Effector CD8-positive, alpha-beta T cell (primary cell): ENCODE results near the gene NOTCH1.
"Not testable (repeated sequence)": the region's sequence is repeated elsewhere in the genome, so short reads cannot be mapped to it uniquely, and the experiment has no call there.

Source experiments
- DNase-seq: peaks from one replicate; lab custom pipeline; 2025; lab: John Stamatoyannopoulos, UW

The NOTCH1 gene

DNA sequence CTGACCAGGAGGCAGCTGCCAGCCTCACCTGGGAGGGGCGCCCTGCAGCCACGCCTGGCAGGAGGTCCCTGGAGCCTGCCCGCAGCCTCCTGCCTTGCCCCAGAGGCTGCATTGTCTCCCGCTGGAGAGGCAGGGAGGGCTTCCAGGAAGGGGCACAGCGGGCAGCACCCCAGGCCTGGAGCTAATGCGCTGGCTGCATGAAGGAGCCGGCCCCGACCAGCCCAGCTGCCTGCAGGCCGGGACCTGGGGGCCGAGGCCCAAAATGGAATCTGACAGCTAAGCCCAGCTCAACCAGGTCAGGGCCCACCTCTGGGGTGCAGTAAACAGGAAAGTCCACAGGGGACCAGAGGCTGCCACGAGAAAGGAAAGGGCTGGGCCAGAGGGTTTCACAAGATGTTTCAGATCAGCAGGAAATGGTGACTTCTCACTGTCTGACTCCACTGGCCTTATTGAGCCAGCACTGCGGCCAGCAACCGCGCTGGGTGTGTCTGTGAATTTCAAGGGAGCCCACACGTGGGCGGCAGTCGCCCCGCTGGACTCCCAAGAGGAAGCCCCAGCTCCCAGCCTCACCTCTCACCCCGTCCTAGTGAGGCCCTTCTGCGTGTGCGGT, 18.6 kb upstream of the NOTCH1 start:
- no peak for DNase-seq

DNA sequence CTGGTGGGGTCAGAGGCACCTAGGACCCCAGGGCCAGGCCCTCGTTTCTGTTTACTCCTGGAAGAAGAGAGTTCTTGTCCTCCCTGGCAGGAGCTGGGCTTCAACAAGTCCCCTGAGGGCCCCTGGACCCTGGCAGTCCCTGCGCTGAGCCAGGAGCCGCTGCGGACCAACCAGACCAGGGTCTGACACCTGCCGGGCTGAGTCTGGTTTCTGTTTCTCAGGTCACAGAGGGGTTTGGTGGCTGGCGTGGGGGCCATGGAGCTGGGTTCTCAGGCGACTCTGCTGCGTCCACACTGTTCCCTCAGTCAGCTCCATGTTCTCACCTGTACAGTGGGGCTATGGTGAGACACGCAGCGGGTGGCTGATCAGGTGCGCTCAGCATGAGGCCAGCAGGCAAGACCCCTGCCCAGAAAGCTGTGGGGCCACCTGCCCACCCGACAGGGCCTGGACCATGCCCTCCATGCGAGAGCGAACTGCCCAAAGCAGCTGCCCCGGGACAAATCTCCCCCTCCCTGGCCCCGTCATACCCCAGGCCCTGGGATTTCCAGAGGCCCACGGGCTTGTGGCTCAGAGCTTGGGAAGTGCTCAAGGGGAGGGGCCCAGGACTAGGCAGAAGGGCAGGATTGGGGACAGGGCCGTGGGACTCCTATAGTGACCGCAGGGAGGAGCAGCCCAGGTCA, 17.9 kb upstream of the NOTCH1 start:
- DNase-seq, result no peak

DNA sequence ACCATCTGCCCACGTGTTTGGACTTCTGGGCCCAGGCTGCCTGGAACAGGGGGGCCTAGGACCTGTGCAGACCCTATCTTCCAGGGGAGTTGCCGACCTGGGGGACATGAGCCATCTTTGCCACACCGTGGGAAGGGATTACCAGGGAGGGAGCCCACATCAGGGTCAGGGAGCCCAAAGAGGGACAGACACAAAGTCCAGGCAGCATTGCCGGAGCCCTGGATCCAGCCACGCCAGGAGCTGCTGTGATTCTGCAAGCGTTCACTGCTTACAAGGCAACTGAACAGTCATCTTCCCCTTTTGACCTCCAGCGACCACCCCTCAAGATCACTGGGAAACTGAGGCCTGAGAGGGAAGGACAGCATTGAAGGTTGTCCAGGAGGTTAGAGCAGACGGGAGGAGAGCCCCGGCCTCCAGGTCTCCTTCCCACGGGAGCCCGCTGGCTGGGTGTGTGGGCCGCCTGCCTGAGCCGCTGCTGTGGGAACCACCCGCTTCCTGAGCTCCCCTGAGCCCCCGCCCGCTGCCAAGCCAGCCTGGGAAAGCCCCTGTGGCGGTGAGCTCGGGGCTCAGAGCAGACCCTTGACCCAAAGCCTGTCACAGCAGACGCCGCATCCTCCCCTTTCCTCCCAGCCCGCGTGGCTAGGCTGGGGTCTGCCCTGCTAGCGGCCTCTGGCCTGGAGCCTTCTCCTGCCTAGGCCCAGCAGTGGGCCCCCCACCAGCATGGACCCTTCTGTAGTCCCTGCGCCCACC, 17.1 kb upstream of the NOTCH1 start:
- DNase-seq, result no peak

DNA sequence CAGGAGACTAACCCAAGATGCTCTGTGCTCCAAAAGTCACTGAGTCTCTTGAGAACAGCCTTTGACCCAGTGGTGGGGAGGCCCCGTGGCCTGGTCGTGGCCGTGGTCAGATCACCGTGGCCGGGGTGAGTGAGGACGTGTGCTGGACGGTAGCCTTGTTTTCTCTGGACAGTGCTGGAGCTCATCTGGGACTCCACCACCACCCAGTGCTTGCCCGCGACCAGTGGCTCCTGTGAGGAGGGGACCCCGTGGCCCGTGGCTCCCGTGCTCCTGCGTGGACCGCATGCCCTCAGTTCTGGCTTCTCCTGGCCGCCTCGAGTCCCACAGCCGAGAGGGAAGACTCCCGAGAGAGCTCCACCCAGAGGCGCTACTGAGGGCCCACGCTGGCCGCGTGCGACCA, 15.9 kb upstream of the NOTCH1 start:
- no peak for DNase-seq

DNA sequence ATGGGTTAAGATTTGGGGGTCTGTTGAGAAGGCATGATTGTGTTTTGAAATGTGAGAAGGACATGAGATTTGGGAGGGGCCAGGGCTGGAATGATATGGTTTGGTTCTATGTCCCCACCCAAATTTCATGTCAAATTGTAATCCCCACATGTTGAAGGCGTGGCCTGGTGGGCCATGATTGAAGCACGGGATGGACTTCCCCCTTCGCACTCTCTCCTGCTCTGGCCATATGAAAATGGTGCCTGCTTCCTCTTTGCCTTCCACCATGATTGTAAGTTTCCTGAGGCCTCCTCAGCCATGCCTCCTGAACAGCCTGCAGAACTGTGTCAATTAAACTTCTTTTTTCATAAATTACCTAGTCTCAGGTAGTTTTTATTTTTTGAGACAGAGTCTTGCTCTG, 14.7 kb upstream of the NOTCH1 start:
- DNase-seq, result no peak

DNA sequence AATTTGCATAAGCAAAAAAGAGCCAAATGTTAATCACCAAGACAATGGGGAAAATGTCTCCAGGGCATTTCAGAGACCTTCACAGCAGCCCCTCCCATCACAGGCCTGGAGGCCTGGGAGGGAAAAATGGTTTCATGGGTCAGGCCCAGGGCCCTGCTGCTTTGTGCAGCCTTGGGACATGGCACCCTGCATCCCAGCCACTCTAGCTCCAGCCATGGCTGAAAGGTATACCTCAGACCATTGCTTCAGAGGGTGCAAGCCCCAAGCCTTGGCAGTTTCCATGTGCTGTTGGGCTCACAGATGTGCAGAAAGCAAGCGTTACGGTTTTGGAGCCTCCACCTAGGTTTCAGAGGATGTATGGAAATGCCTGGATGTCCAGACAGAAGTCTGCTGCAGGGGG, 13.5 kb upstream of the NOTCH1 start:
- not testable (repeated sequence) for DNase-seq

DNA sequence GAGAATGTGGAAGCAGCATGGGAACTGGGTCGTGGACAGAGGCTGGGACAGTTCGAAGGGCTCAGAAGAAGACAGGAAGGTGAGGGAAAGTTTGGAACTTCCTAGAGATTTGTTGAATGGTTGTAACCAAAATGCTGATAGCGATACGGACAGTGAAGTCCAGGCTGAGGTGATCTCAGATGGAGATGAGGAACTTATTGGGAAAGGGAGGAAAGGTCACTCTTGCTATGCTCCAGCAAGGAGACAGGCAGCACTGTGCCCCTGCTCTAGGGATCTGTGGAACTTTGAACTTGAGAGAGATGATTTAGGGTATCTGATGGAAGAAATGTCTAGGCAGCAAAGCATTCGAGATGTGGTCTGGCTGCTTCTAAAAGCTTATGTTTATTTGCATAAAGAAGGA, 13.0 kb upstream of the NOTCH1 start:
- DNase-seq, result not testable (repeated sequence)

DNA sequence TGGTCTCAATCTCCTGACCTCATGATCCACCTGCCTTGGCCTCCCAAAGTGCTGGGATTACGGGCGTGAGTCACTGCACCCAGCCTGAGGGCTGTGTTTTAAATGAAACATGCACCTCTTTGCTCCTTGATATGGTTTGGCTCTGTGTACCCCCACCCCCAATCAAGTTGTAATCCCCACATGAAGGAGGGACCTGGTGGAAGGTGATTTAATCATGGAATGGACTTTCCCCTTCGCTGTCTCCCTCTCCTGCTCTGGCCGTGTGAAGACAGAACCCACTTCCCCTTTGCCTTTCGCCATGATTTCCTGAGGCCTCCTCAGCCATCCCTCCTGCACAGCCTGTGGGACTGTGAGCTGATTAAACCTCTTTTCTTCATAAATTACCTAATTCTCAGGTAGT, 12.5 kb upstream of the NOTCH1 start:
- no peak for DNase-seq

DNA sequence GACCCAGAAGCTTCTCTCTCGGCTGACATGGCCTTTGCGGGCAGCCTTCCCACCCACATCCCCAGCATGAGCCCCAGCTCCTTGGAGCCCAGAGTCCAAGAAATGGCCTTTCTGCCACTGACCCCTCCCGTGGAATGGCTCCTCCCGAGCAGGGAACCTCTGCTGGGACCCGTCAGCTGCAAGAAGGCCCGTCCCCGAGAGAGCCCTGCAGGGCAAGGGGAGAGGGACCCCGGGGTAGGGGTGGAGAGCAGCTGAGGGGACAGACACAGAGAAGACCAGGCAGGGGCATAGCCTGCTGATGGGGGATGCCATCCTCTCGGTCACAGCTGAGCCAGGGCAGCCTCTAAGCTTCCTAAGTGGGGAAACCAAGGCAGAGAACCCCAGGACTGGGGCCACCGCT, 11.2 kb upstream of the NOTCH1 start:
- no peak for DNase-seq

DNA sequence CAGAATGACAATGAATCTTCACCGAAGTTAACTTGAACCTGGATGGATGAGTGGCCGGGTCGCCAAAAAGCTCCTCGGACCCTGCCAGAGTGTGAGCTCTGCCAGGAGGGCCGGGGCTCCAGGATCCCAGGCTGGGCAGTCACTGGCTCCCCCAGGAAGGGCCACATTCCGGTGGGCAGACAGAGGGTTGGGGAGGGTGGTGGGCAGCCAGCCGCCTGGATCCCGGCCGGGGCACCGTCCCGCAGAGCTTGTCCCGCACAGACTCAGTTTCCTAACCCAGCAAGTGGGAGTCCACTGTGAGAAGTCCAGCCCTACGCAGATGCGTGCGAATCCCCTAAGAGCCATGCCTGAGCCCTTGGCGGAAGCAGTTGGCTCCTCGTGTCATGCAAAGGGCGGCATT, 10.3 kb upstream of the NOTCH1 start:
- no peak for DNase-seq

DNA sequence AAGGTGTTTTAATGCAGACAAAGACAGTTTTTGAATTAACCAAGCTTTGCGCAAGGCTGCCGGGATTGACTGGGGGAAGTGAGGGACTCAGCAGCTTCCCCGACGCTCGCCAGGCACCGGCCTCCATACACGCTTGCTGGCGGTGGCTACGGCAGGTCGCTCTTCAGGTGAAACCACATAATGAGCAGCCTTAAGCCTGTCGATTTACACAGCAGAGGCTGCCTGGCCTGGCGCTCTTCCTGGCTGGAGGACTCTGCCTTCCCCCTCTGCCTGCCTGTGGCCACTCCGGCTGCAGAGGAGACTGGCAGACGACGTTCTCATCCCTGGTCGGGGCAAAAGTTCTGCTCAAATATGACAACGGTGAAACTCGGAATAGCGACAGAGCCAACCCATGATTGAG, 9.0 kb upstream of the NOTCH1 start:
- no peak for DNase-seq

DNA sequence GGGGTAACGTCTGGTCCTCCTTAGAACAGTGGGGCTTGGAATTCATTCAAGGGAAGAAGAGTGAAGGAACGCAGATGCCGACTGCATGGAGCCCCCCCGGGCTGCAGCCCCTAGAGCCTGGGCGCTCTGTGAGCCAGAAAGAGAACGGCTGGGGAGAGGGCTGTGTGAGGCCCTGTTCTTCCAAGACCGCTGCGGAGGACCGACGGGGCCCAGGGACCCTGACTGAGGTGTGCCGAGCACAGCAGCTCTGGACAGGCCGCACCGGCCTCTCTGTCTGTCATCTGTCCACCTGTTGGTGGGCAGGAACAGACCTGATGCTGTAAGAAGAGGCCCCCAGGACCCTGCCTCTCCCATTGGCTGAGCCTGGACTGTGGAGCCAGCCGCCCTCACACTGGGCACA, 7.7 kb upstream of the NOTCH1 start:
- DNase-seq, result no peak

DNA sequence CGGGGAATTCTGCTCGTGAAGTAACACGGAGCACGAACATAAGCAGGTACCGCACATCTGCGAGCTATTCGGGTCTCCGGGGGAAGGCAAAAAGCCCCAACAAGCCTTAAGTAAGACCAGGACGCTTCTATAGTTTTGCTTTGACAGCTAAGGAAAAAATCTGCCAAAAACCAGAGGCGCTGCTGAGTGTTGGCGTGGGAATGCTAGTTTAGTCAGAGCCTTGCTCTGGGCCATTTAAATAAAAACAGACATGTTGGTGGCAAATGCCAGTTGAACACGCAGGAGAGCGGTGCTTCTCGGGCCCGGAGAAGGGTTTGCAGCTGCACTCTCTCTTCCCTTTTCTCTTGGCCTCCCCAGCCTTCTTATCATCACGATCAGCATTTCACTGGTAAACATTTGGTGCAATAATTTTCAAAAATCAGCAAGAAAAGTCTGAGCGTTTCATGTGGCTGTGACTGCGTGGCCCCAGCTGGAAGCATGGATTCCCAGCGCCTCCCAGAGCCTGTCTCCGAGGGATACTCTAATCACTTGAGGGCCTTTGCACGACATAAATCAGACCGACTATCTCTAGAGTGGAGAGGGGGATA, 6.4 kb upstream of the NOTCH1 start:
- no peak for DNase-seq

DNA sequence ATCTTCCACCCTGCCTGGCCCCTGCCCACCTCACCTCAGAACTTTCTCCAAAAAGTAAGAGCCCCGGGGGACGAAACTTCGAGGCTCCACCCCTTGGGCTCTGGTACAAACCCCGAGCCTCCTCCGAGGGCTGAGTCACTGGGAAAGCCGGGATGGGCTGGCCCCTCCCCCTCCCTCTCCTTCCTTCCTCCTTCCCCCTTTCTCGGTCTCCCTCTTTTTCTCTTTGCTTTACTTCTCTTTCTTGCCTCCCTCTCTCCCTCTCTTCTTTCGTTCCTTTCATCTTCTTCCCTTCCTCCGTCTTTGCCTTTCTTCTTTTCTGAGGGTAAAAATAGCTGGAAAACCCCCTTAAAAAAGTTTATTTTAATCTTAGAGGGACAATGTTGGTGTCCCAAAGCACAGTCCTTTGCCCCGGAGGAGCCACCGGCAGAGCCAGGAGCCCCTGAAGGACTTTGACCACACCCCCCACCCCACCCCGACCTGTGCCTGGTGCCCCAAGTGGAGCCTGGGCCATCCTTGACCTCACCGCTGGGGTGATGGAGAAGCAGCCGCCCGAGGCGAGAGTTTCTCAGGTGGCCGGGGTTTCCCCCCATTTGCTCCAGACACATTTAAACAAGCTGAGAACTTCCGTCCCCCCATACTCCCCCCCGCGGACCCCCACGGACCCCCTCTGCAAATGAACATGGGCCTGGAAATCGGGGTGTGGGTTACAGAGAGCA, 5.7 kb upstream of the NOTCH1 start:
- DNase-seq, result no peak

DNA sequence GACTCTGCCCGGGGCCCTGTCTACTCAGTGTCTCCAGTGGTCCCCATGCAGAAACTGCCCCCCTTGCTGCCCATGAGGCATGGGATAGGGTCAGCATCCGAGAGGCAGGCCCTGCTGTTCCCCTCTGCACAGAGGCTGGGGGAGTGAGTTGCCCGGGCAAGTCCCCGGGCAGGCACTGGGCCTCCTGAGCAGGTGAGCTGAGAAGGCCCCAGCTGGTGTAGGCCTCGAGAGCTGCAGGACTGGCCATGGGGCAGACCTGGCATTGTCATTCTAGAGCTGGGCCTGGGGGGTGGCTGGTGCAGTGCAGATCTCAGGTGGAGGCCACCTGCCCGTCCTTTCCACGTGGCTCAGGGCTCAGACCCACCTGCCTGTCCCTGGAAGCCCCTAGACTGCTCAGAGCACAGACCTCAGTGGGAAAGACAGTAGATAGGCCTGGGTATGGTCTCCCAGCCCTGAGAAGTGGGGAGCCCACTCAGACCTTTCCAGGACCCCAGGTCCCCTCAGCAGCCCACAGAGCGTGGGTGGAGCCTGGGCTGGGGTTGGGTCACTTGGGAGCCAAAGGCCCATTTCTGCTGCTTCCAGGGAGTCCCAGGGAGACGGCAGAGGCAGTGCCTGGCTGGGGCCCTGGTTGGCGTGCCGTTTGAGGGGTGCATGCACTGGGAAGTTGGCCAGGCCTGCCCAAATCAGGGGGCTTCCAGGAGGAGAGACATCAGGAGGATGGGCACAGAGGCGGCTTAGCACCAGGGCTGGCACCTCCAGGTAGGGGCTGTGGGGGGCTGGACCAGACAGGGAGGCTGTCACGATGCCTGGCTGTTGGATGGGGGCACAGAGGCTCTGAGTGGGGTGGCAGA, 4.8 kb upstream of the NOTCH1 start:
- no peak for DNase-seq

DNA sequence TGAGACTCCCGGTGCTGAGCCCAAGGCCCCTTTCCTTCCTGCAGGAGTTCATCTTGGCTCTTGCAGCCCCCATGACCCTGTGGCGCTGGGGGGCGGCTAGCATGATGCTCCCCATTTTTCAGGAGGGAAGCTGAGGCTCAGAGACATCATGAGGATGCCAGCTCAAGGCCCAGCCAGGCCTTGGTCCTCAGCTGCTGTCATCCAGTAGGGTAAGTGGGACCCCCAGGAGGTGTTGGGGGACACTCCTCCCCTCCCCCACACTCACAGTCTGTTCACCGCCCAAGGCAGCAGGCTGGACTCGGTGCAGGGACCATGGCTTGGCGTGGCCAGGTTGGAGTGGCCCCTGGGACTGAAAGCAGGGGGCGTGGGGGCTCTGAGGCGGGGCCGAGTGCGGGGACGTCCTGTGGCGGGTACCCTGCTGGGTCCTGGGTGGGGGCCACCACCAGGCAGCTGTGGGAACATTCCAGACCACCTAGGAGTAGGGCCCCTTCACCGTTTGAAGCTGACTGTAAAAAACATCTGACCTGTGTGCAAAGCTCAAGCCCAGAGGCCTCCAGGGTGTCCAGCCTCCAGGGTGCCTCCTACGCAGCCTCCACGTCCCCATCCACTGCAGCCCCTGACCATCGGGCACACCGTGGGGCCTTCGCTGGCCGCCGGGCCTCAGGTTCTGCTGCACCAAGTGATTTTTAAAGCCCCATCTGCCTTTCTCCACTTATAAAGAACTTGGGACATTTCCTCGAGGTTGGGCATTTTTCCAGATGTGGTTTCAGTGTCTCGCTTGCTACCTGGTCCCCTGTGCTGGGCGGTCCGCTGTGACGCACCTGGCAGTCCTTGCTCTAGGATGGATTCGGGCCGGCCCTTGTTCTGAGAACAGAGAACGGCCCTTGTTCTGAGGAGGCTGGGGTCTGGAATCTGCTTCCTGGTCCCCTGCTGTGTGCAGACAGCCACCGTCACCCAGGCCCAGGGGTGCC, 3.4 kb upstream of the NOTCH1 start:
- DNase-seq, result no peak

DNA sequence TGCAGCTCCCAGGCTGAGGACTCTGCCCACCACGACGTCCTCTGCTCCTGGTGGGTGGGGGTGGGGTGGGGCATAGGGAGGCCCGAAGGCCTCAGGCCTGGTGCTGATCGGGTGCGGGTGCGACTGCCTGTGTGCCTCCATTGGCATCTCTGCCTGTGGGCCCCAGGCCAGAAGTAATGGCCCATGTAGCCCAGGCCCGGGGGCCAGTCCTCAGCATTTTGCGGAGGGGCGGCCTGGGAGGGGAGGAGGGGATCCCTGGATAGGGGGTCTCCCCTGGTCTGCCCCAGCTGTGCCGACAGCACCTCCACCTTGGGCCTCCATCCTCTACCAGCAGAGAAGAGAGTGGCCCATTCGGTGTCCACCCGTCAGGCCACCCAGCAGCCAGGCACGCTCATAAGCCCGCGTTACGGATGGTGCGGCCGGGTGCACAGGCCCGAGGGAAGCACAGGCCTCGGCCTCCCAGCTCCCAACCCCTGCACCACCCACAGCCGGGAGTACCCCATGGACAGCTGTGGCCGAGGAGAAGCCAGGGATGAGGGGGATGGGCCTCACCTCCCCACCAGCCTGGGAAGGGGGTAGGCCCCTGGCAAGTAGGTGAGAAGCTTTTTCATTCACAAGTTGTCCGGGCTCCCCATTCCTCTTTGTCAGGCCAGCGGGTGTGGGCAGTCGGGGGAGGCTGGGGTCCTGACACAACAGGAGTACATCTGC, 1.8 kb upstream of the NOTCH1 start:
- DNase-seq, result no peak

DNA sequence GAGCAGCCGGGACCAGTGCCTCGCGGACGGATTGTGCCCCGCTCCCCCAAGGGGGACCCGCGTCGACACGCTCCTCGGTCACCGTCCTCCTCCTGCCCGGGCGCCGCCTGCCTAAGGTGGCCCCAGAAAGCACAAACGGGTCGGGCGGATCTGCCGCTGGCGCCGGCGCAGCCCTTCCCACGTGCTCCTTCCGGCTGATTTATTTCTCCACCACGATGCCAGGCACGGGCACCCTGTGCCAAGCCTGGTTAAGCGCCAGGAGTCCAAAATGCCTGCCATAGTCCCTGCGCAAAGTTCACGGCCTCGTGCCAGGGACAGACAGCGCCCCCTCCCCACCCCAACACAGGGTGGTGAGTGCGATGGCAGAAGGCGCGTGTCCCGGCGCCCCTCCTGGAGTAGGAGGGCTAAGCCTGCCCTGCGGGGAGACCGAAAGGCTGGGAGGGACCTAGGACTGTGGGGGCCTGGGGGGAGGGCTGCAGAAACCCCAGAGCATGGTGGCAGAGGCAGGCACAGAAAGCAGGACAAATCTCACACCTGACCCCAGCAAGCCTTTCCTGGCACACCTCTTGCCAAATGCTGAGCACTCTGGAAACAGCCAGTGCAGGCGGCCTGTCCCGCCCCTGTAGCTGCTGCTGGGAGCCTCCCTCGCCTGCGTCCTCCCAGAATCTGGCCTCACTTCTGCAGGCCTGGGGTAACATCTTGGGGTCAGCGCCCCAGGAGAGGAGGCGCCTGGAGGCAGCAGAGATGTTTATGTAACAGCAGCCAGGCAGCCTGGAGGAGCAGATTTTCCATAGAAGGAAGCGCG, 1.1 kb upstream of the NOTCH1 start:
- peak; percentile 27 for DNase-seq

DNA sequence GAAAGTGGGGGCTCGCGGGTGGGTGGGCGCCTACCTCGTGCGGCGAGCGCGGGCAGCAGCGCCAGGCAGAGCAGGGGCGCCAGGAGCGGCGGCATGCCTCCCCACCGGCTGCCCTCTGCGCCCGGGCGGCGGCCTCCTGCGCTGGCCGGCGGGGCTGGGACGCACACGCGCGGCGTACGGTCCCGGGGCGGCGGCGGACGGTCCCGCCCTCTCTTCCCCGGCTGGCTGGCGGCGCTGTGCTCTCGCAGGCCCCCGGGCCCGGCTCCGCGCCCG, 220 bp downstream of the NOTCH1 start:
- no peak for DNase-seq
